WTC11 (cell line): ENCODE results near the gene CTNNA3. TPM values are rescaled to one million over a fixed set of nuclear protein-coding genes. Genes with fewer than 3 reads are reported as not detected.

Source experiments
- ATAC-seq: fragments of 200-7000 bp; cut with Tn5 transposase; 2 replicates; pipeline ENCODE4 v1.10.0; 2021; ENCODE audit warnings: mild to moderate bottlenecking, moderate library complexity
- CTCF ChIA-PET: fragments of 300-600 bp; sonication (Branson Sonifier 250); formaldehyde crosslinking; loops from one replicate; lab custom pipeline; 2021; ENCODE audit warnings: antibody characterized with exemption; lab: Charles Lee
- POLR2A ChIA-PET: fragments of 350-600 bp; sonication (Branson Sonifier 250); formaldehyde crosslinking; loops from one replicate; lab custom pipeline; 2021; ENCODE audit warnings: antibody characterized with exemption; lab: Charles Lee
- DNase-seq: peaks from one replicate; pipeline ENCODE4 v3.0.0; 2021; ENCODE audit warnings: low spot score
- H3K27ac Mint-ChIP-seq: 2 replicates; pipeline ENCODE4 v1.8.0; 2021; ENCODE audit warnings: mixed read lengths
- H3K27me3 Mint-ChIP-seq: 2 replicates; pipeline ENCODE4 v1.8.0; 2021; ENCODE audit warnings: low read depth, mild to moderate bottlenecking, moderate library complexity, mixed read lengths
- H3K36me3 Mint-ChIP-seq: 2 replicates; pipeline ENCODE4 v1.8.0; 2021; ENCODE audit warnings: mixed read lengths
- H3K4me1 Mint-ChIP-seq: 2 replicates; pipeline ENCODE4 v1.8.0; 2022; ENCODE audit warnings: mixed read lengths
- H3K4me3 Mint-ChIP-seq: 2 replicates; pipeline ENCODE4 v1.8.0; 2021; ENCODE audit warnings: mild to moderate bottlenecking, moderate library complexity, mixed read lengths
- H3K9me3 Mint-ChIP-seq: 2 replicates; pipeline ENCODE4 v1.8.0; 2021; ENCODE audit warnings: mixed read lengths
- MXD4 ChIP-seq: fragments of 250-450 bp; sonication (Bioruptor Pico); IDR thresholded peaks from 2 replicates; pipeline ENCODE4 v1.8.0; 2021; ENCODE audit warnings: mild to moderate bottlenecking, moderate library complexity, borderline replicate concordance
- PRRX2 ChIP-seq: fragments of 250-450 bp; sonication (Bioruptor Pico); IDR thresholded peaks from 2 replicates; pipeline ENCODE4 v1.8.0; 2021; ENCODE audit warnings: mild to moderate bottlenecking
- RELA ChIP-seq: sonication (generic); formaldehyde crosslinking; IDR thresholded peaks from 2 replicates; pipeline ENCODE4 v1.8.1; 2022; ENCODE audit warnings: missing genetic modification reagents, mild to moderate bottlenecking, borderline replicate concordance
- TCF7 ChIP-seq: sonication (generic); formaldehyde crosslinking; IDR thresholded peaks from 2 replicates; pipeline ENCODE4 v1.8.0; 2022; ENCODE audit warnings: mild to moderate bottlenecking, low read depth, missing genetic modification reagents, moderate library complexity
- TEAD1 ChIP-seq: sonication (generic); formaldehyde crosslinking; IDR thresholded peaks from 2 replicates; pipeline ENCODE4 v1.8.0; 2022; ENCODE audit warnings: mild to moderate bottlenecking, missing genetic modification reagents
- ZNF317 ChIP-seq: sonication (generic); formaldehyde crosslinking; IDR thresholded peaks from 2 replicates; pipeline ENCODE4 v1.8.1; 2023; ENCODE audit warnings: low read depth, mild to moderate bottlenecking, moderate library complexity, missing genetic modification reagents, borderline replicate concordance
- ZNF671 ChIP-seq: fragments of 250-450 bp; sonication (Bioruptor Pico); IDR thresholded peaks from 2 replicates; pipeline ENCODE4 v1.8.0; 2021; ENCODE audit warnings: mild to moderate bottlenecking
- total RNA-seq: library from RNA; stranded (reverse); gene quantifications from 3 replicates; pipeline ENCODE4 v1.2.3, GENCODE V29; 2021
- TF ChIP-seq, protein P1 (sequence below): fragments of 250-450 bp; sonication (Bioruptor Pico); IDR thresholded peaks from 2 replicates; pipeline ENCODE4 v1.8.0; 2021; ENCODE audit warnings: mild to moderate bottlenecking
- TF ChIP-seq, protein P2 (sequence below): sonication (generic); formaldehyde crosslinking; IDR thresholded peaks from 2 replicates; pipeline ENCODE4 v1.8.0; 2023; ENCODE audit warnings: missing genetic modification reagents
- TF ChIP-seq, protein P3 (sequence below): sonication (generic); formaldehyde crosslinking; IDR thresholded peaks from 2 replicates; pipeline ENCODE4 v1.8.1; 2023; ENCODE audit warnings: mild to moderate bottlenecking, missing genetic modification reagents, moderate library complexity
- TF ChIP-seq, protein P4 (sequence below): sonication (generic); formaldehyde crosslinking; IDR thresholded peaks from 2 replicates; pipeline ENCODE4 v1.8.0; 2023; ENCODE audit warnings: missing genetic modification reagents, mild to moderate bottlenecking, borderline replicate concordance
- TF ChIP-seq, protein P5 (sequence below): sonication (generic); formaldehyde crosslinking; IDR thresholded peaks from 2 replicates; pipeline ENCODE4 v1.8.0; 2022; ENCODE audit warnings: mild to moderate bottlenecking, missing genetic modification reagents
- TF ChIP-seq, protein P6 (sequence below): fragments of 250-450 bp; sonication (Bioruptor Pico); IDR thresholded peaks from 2 replicates; pipeline ENCODE4 v1.9.0; 2021; ENCODE audit warnings: moderate library complexity, mild to moderate bottlenecking, inconsistent platforms, borderline replicate concordance
- TF ChIP-seq, protein P7 (sequence below): fragments of 250-450 bp; sonication (Bioruptor Pico); conservative IDR thresholded peaks from 2 replicates; pipeline ENCODE4 v1.9.0; 2021; ENCODE audit warnings: mild to moderate bottlenecking
- TF ChIP-seq, protein P8 (sequence below): sonication (generic); formaldehyde crosslinking; conservative IDR thresholded peaks from 2 replicates; pipeline ENCODE4 v1.8.1; 2023; ENCODE audit warnings: mild to moderate bottlenecking, low read depth, missing genetic modification reagents, moderate library complexity

Gene CTNNA3
- total RNA-seq, 1 experiment from 2014 or later: 6.1 TPM

DNA sequence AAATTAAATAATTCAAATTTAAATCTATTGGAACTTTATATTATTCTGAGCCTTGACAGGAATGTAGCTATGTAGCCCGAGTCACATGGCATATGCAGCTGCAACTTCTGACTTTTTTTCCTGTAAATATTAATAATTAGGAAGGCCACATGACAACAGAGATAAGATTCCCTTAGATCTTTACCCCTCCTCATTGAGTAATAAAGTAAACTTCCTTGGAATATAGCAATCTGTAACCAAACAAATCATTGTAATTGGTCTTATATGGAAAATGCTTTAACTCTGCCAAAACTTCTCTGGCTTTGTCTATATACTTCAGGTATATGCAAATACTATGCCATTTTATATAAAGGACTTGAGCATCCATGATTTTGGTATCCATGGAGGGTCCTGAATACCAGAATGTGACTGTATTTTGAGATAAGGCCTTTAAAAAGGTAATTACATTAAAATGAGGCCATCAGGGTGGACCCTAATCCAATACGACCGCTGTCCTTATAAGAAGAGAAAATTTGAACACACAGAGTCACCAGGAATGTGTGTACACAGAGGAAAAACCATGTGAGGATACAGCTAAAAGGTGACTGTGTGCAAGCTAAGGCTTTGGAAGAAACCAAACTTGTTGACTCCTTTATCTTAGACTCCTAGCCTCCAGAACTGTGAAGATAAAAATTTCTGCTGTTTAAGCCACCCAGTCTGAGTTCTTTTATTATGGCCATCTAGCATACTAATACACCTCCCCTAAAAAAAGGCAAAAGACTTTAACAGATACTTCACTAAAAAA is 222.0 kb downstream of the CTNNA3 start:
- Mint-ChIP-seq H3K4me1 (0 out of 2 replicates have a peak, but pooled peaks cover 3% of the 10 kb centered on the region), H3K27me3 (no peaks in the 10 kb centered on the region), H3K4me3 (no peak overlapping the region), H3K9me3 (peaks cover 26% of the 10 kb centered on the region), H3K27ac (no peak overlapping the region), H3K36me3 (peaks cover 6% of the 10 kb centered on the region; the same call in 1 of the 2 replicates)
- DNase-seq (no peak), ATAC-seq (no peak)
- POLR2A ChIA-PET: no interaction called here
- TF ChIP-seq, protein P1, sequence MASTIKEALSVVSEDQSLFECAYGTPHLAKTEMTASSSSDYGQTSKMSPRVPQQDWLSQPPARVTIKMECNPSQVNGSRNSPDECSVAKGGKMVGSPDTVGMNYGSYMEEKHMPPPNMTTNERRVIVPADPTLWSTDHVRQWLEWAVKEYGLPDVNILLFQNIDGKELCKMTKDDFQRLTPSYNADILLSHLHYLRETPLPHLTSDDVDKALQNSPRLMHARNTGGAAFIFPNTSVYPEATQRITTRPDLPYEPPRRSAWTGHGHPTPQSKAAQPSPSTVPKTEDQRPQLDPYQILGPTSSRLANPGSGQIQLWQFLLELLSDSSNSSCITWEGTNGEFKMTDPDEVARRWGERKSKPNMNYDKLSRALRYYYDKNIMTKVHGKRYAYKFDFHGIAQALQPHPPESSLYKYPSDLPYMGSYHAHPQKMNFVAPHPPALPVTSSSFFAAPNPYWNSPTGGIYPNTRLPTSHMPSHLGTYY (CRISPR knock-in tag): no peak
- TF ChIP-seq PRRX2 (CRISPR knock-in tag) (no peak), ZNF317 (CRISPR knock-in tag) (no peak), MXD4 (CRISPR knock-in tag) (no peak), RELA (CRISPR knock-in tag) (no peak), ZNF671 (CRISPR knock-in tag) (no peak), TCF7 (CRISPR knock-in tag) (no peak), TEAD1 (no peak)
- TF ChIP-seq, protein P2, sequence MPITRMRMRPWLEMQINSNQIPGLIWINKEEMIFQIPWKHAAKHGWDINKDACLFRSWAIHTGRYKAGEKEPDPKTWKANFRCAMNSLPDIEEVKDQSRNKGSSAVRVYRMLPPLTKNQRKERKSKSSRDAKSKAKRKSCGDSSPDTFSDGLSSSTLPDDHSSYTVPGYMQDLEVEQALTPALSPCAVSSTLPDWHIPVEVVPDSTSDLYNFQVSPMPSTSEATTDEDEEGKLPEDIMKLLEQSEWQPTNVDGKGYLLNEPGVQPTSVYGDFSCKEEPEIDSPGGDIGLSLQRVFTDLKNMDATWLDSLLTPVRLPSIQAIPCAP (CRISPR knock-in tag): no peak
- TF ChIP-seq, protein P3, sequence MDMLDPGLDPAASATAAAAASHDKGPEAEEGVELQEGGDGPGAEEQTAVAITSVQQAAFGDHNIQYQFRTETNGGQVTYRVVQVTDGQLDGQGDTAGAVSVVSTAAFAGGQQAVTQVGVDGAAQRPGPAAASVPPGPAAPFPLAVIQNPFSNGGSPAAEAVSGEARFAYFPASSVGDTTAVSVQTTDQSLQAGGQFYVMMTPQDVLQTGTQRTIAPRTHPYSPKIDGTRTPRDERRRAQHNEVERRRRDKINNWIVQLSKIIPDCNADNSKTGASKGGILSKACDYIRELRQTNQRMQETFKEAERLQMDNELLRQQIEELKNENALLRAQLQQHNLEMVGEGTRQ (CRISPR knock-in tag): no peak
- TF ChIP-seq, protein P4, sequence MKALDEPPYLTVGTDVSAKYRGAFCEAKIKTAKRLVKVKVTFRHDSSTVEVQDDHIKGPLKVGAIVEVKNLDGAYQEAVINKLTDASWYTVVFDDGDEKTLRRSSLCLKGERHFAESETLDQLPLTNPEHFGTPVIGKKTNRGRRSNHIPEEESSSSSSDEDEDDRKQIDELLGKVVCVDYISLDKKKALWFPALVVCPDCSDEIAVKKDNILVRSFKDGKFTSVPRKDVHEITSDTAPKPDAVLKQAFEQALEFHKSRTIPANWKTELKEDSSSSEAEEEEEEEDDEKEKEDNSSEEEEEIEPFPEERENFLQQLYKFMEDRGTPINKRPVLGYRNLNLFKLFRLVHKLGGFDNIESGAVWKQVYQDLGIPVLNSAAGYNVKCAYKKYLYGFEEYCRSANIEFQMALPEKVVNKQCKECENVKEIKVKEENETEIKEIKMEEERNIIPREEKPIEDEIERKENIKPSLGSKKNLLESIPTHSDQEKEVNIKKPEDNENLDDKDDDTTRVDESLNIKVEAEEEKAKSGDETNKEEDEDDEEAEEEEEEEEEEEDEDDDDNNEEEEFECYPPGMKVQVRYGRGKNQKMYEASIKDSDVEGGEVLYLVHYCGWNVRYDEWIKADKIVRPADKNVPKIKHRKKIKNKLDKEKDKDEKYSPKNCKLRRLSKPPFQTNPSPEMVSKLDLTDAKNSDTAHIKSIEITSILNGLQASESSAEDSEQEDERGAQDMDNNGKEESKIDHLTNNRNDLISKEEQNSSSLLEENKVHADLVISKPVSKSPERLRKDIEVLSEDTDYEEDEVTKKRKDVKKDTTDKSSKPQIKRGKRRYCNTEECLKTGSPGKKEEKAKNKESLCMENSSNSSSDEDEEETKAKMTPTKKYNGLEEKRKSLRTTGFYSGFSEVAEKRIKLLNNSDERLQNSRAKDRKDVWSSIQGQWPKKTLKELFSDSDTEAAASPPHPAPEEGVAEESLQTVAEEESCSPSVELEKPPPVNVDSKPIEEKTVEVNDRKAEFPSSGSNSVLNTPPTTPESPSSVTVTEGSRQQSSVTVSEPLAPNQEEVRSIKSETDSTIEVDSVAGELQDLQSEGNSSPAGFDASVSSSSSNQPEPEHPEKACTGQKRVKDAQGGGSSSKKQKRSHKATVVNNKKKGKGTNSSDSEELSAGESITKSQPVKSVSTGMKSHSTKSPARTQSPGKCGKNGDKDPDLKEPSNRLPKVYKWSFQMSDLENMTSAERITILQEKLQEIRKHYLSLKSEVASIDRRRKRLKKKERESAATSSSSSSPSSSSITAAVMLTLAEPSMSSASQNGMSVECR: no peak
- TF ChIP-seq, protein P5, sequence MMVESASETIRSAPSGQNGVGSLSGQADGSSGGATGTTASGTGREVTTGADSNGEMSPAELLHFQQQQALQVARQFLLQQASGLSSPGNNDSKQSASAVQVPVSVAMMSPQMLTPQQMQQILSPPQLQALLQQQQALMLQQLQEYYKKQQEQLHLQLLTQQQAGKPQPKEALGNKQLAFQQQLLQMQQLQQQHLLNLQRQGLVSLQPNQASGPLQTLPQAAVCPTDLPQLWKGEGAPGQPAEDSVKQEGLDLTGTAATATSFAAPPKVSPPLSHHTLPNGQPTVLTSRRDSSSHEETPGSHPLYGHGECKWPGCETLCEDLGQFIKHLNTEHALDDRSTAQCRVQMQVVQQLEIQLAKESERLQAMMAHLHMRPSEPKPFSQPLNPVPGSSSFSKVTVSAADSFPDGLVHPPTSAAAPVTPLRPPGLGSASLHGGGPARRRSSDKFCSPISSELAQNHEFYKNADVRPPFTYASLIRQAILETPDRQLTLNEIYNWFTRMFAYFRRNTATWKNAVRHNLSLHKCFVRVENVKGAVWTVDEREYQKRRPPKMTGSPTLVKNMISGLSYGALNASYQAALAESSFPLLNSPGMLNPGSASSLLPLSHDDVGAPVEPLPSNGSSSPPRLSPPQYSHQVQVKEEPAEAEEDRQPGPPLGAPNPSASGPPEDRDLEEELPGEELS: no peak
- TF ChIP-seq, protein P6, sequence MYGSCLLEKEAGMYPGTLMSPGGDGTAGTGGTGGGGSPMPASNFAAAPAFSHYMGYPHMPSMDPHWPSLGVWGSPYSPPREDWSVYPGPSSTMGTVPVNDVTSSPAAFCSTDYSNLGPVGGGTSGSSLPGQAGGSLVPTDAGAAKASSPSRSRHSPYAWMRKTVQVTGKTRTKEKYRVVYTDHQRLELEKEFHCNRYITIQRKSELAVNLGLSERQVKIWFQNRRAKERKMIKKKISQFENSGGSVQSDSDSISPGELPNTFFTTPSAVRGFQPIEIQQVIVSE (CRISPR knock-in tag): no peak
- TF ChIP-seq, protein P7, sequence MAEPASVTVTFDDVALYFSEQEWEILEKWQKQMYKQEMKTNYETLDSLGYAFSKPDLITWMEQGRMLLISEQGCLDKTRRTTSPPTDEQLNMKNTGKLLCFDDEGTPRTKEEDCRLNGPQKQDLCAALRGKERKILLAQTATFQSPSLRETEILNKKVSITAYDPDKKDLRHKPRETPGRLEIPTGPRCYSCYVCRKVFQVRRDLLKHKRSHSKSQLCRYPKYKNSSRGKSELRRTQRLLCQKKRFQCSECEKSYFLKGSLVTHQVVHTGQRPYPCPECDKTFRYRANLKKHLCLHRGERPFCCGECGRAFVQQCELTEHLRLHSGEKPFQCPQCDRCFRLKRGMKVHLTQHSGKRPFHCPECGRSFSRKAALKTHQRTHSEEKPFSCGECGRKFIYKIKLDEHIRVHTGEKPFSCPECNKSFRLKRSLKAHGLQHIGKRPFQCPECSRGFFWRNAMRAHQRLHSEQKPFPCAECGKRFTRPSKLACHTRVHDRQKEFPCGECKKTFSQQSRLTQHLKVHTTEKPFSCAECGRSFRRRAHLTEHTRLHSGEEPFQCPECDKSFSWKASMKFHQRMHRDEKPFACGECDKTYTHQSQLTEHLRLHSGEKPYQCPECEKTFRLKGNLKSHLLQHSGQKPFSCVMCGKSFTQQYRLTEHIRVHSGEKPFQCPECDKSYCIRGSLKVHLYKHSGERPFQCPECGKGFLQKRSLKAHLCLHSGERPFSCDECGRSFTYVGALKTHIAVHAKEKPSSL (CRISPR knock-in tag): no peak
- TF ChIP-seq, protein P8, sequence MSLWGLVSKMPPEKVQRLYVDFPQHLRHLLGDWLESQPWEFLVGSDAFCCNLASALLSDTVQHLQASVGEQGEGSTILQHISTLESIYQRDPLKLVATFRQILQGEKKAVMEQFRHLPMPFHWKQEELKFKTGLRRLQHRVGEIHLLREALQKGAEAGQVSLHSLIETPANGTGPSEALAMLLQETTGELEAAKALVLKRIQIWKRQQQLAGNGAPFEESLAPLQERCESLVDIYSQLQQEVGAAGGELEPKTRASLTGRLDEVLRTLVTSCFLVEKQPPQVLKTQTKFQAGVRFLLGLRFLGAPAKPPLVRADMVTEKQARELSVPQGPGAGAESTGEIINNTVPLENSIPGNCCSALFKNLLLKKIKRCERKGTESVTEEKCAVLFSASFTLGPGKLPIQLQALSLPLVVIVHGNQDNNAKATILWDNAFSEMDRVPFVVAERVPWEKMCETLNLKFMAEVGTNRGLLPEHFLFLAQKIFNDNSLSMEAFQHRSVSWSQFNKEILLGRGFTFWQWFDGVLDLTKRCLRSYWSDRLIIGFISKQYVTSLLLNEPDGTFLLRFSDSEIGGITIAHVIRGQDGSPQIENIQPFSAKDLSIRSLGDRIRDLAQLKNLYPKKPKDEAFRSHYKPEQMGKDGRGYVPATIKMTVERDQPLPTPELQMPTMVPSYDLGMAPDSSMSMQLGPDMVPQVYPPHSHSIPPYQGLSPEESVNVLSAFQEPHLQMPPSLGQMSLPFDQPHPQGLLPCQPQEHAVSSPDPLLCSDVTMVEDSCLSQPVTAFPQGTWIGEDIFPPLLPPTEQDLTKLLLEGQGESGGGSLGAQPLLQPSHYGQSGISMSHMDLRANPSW (CRISPR knock-in tag): no peak
- CTCF ChIA-PET: no interaction called here
